ENCODE data around the gene SLC28A1.

Gene SLC28A1

GRCh38 chr15:84953726-84954125 lies 69.3 kb downstream of the SLC28A1 start:
- no peak overlapping the region for H3K27ac ChIP-seq
- TF ChIP-seq, protein P1, sequence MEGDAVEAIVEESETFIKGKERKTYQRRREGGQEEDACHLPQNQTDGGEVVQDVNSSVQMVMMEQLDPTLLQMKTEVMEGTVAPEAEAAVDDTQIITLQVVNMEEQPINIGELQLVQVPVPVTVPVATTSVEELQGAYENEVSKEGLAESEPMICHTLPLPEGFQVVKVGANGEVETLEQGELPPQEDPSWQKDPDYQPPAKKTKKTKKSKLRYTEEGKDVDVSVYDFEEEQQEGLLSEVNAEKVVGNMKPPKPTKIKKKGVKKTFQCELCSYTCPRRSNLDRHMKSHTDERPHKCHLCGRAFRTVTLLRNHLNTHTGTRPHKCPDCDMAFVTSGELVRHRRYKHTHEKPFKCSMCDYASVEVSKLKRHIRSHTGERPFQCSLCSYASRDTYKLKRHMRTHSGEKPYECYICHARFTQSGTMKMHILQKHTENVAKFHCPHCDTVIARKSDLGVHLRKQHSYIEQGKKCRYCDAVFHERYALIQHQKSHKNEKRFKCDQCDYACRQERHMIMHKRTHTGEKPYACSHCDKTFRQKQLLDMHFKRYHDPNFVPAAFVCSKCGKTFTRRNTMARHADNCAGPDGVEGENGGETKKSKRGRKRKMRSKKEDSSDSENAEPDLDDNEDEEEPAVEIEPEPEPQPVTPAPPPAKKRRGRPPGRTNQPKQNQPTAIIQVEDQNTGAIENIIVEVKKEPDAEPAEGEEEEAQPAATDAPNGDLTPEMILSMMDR (conservative IDR thresholded peaks at IDR 0.05) = no peak

GRCh38 chr15:84955089-84955848 lies 70.8 kb downstream of the SLC28A1 start:
- TF ChIP-seq, protein P1 (conservative IDR thresholded peaks at IDR 0.05) = peak; percentile 98
- no peak overlapping the region; the same call in 1 of the 2 replicates for H3K27ac ChIP-seq

DNA sequence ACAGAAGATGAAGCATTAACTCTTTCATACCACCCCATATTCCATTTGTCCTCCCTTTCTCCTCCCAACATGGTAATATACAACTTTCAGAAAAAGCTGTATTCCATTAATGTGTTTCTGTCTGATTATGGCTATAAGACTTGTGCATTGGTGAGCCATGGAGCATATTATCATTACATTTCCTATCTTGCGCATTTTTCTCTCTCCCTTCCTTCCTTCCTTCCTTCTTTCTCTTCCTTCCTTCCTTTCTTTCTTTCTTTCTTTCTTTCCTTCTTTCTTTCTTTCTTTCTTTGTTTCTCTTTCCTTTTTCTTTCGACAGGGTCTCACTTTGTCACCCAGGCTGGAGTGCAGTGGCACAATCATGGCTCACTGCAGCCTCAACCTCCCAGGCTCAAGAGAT lies 71.7 kb downstream of the SLC28A1 start:
- TF ChIP-seq, protein P1 (conservative IDR thresholded peaks at IDR 0.05) = no peak
- no peak overlapping the region for H3K27ac ChIP-seq

DNA sequence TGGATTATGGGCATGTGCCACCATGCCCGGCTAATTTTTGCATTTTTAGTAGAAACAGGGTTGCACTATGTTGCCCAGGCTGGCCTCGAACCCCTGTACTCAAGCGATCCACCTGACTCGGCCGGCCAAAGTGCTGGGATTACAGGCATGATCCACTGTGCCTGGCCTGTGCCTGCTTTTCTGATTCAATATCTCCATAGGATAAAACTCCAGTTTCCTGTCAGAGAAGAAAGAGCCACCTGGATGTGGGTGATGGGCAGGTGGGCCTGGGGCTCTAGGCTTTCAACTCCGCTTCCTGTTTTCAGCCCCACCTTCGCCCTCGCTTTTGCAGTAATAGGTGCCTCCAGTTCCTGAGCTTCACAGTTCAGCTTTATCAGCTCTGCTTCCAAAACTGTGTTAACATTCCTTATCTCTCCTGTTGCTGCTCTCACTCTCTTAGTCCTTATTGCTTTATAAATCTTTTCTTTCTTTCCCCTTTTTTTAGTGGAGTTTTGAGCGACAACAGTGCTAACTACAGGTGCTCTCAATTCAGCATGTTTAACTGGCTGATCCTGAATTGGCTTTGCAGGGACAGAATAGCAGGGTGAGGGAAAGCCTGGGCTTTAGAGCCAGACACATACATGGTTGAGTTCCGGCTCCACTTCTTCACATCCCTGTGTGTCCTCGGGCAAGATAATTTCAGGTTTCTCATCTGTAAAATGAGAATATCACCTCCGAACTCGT lies 76.1 kb downstream of the SLC28A1 start:
- H3K27ac ChIP-seq = no peak overlapping the region
- TF ChIP-seq, protein P1 (conservative IDR thresholded peaks at IDR 0.05) = no peak

- no peak overlapping the region for H3K27ac ChIP-seq
- TF ChIP-seq, protein P1 (conservative IDR thresholded peaks at IDR 0.05) = no peak
Observed at GRCh38 chr15:84961114-84961452, 76.6 kb downstream of the SLC28A1 start.

GRCh38 chr15:84961707-84962106 lies 77.2 kb downstream of the SLC28A1 start:
- H3K27ac ChIP-seq = no peak overlapping the region
- TF ChIP-seq, protein P1 (conservative IDR thresholded peaks at IDR 0.05) = no peak

DNA sequence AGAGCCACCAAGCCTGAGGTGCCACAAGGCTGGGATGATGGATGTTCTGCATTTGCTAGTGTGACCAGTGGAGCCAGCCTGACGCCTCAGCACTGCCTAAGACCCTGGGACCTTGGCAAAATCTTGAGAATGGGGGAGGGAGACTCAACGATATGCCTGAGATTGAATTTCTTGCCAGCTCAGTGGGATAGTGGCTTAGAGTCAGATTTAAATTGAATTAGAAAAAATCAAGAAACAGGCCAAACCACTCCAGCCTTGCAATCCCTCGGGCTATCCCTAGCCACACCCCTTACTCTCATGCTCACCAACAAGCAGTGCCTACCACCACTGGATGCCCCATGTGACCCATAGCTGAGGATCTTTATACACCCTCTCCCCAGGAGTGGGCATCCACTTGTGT lies 78.5 kb downstream of the SLC28A1 start:
- TF ChIP-seq, protein P1 (conservative IDR thresholded peaks at IDR 0.05) = no peak
- H3K27ac ChIP-seq = no peak overlapping the region

All from VCaP (cell line).